PC-9 (cell line): ENCODE data around the gene LYST.

ENCODE experiments used
- EZH2 ChIP-seq: fragments of 200-600 bp; sonication (generic); IDR thresholded peaks from 2 replicates; pipeline ENCODE4 v1.8.0; 2017; ENCODE audit warnings: antibody characterized with exemption, low read depth
- TF ChIP-seq, protein P1 (sequence below): fragments of 200-600 bp; sonication (generic); conservative IDR thresholded peaks from 2 replicates; pipeline ENCODE4 v1.6.1; 2017; ENCODE audit warnings: mixed run types, antibody characterized with exemption, mild to moderate bottlenecking, moderate library complexity

DNA sequence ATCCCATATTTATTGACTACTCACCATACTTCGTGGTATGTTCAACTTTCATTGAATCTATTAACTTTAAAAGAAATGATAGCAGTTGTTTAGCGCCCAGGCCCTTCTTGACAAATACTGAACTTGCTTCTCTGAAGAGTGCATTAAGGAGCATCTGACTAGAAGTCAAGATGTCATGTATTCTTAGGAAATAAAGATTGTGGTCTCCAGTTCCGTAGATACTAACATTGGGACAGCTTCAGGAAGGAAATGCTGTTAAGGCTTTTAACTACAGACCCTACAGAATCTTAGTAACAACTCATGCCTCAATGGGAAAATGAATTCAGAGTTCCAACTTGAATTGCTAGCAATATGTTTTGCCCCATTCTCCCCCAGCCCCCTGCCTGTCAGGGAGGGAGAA lies 14.8 kb downstream of the LYST start:
- TF ChIP-seq, protein P1, sequence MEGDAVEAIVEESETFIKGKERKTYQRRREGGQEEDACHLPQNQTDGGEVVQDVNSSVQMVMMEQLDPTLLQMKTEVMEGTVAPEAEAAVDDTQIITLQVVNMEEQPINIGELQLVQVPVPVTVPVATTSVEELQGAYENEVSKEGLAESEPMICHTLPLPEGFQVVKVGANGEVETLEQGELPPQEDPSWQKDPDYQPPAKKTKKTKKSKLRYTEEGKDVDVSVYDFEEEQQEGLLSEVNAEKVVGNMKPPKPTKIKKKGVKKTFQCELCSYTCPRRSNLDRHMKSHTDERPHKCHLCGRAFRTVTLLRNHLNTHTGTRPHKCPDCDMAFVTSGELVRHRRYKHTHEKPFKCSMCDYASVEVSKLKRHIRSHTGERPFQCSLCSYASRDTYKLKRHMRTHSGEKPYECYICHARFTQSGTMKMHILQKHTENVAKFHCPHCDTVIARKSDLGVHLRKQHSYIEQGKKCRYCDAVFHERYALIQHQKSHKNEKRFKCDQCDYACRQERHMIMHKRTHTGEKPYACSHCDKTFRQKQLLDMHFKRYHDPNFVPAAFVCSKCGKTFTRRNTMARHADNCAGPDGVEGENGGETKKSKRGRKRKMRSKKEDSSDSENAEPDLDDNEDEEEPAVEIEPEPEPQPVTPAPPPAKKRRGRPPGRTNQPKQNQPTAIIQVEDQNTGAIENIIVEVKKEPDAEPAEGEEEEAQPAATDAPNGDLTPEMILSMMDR, result no peak
- TF ChIP-seq EZH2, result no peak
